GM20000 (cell line): ENCODE results near the gene ARRB1.
"Not testable (repeated sequence)": the region's sequence is repeated elsewhere in the genome, so short reads cannot be mapped to it uniquely, and the experiment has no call there.

ENCODE experiments used
- DNase-seq: peaks from one replicate; pipeline ENCODE4 v3.0.0; 2012; ENCODE audit warnings: low spot score
- TF ChIP-seq, protein P1 (sequence below): IDR thresholded peaks from 2 replicates; pipeline ENCODE4 v1.5.1; 2012; ENCODE audit warnings: mild to moderate bottlenecking, control low read depth; ENCODE audit errors: extremely low read depth, missing control alignments

ARRB1 gene

DNA sequence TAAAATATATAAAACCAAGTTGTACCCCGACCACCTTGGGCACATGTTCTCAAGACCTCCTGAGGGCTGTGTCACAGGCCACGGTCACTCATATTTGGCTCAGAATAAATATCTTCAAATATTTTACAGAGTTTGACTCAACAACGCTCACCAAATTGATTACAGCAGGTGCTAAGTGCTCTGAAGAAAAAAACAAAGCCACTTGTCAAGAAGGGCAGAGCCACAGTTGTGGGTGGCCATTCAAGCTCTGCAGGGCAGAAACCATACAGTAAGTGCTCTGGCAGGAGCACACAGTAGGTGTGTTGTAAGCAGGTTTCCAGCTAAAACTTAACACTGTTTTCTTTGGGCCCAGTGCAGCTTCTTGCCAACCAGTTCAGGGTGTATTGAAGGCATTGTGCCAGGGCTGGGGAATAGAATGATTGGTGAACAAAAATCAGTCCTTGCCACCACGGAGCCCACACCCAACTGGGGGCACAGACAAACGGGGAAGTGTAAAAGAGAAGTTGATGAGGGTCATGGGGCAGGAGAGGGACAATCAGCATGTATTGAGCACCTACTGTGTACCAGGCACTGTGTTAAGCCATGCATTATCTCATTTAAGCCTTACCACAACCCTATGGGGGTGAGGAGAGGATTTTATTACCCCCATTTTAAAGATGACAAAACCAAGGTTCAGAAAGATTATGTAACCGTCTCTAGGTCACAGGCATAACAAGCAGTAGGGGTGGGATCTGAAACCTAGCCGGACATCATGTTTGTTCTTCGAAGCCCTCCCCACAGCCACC is 18.2 kb downstream of the ARRB1 start:
- TF ChIP-seq, protein P1, sequence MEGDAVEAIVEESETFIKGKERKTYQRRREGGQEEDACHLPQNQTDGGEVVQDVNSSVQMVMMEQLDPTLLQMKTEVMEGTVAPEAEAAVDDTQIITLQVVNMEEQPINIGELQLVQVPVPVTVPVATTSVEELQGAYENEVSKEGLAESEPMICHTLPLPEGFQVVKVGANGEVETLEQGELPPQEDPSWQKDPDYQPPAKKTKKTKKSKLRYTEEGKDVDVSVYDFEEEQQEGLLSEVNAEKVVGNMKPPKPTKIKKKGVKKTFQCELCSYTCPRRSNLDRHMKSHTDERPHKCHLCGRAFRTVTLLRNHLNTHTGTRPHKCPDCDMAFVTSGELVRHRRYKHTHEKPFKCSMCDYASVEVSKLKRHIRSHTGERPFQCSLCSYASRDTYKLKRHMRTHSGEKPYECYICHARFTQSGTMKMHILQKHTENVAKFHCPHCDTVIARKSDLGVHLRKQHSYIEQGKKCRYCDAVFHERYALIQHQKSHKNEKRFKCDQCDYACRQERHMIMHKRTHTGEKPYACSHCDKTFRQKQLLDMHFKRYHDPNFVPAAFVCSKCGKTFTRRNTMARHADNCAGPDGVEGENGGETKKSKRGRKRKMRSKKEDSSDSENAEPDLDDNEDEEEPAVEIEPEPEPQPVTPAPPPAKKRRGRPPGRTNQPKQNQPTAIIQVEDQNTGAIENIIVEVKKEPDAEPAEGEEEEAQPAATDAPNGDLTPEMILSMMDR = no peak
- no peak for DNase-seq

DNA sequence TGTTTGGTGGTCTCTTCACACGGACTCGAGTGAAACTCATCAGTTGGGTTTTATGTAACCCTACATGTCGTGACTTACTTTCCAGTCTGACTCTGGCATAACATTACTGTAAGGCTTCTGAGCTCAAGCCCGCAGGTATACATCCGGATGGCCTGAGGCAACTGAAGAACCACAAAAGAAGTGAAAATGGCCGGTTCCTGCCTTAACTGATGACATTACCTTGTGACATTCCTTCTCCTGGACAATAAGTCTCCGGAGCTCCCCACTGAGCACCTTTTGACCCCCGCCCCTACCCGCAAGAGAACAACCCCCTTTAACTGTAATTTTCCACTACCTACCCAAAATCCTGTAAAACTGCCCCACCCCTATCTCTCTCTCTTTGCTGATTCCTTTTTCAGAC is 19.7 kb downstream of the ARRB1 start:
- not testable (repeated sequence) for DNase-seq

DNA sequence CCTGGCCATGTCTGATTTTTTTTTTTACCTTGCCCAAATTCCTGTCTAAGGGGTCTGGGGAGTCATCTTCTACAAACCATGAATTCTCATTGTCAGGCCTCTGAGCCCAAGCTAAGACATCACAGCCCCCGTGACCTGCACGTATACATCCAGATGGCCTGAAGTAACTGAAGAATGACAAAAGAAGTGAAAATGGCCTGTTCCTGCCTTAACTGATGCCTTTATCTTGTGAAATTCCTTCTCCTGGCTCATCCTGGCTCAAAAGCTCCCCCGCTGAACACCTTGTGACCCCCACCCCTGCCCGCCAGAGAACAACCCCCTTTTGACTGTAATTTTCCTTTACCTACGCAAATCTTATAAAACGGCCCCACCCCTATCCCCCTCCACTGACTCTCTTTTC is 20.2 kb downstream of the ARRB1 start:
- DNase-seq = not testable (repeated sequence)

DNA sequence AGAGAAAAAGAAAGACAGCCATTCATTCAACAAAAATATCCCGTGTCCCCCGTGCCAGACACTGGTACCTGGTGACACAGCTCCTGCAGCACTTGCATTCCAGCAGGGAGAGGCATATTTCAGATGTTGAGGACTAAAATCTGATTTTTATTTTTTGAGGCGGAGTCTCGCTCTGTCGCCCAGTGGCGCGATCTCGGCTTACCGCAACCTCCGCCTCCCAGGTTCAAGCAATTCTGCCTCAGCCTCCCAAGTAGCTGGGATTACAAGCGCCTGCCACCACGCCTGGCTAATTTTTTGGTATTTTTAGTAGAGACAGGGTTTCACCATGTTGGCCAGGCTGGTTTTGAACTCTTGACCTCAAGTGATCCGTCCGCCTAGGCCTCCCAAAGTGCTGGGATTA is 20.6 kb downstream of the ARRB1 start:
- DNase-seq = not testable (repeated sequence)

DNA sequence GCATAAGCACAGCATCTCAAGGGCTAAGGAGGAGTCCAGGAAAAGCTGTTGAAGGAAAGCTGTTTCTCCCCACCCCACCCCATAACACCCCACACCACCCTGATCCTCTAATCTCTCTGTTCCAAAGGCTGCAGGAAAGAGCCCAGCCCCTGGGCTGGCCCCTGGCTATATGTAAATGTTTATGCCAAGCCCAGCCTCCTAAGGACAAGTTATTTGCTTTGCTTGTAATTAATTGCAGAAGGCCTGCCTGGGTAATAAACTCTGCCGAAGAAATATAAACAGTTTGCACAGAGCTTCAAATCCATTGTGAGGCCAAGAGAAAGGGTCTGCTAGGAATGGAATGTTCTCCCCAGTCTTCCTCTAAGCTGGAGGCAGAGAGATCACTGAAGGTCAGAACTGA is 21.2 kb downstream of the ARRB1 start:
- TF ChIP-seq, protein P1 = no peak
- DNase-seq = no peak

DNA sequence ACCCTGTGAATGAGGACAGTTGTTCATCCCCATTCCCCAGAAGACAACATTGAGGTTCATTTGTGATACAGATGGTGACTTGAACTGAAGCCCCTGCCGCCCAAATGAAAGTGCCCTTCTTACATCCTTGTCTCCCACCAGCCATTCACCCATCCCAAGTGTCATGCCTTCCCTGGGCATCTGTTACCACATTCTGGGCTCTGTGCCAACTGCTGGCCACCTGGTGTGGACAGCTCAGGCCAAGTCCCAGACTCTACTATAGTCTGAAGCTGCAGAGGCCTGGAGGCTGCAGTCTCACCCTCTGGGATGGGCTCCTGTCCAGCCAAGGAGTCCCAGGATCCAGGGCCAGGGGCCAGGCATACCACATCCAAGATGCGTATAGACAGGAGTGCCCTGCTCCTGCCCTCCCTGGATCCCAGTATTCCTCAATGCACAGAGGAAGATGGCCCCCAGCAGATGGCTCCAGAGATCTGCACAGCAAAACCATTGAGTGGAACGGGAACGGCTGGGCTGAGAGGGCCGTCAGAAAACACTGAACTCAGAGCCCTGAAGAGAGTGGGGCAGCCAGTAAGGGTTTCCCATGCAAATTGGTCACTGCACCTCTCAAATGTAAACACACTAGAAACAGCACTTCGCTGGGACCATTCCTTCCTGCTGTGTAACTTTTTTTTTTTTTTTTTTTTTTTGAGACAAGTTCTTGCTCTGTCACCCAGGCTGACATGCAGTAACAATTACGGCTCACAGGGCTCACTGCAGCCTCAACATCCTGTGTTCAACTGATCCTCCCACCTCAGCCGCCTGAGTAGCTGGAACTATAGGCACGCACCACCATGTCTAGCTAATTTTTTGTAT is 22.8 kb downstream of the ARRB1 start:
- no peak for DNase-seq
- TF ChIP-seq, protein P1 = peak; percentile 35

DNA sequence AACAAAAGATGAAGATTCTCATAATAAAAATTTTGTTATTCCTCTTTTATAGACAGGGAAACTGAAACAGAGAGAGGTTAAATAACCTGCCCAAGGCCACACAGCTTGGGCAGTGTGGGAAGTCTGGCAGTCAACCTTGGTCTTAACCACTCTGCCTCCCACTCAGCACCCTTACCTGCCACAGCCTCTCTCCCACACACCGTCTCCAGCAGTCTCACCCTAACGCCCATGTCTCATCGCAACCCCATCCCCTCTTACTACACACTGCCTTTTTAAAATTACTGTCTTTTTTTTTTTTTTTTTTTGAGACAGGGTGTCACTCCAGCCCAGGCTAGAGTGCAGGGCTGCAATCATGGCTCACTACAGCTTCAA is 25.0 kb downstream of the ARRB1 start:
- no peak for DNase-seq
- TF ChIP-seq, protein P1 = no peak

DNA sequence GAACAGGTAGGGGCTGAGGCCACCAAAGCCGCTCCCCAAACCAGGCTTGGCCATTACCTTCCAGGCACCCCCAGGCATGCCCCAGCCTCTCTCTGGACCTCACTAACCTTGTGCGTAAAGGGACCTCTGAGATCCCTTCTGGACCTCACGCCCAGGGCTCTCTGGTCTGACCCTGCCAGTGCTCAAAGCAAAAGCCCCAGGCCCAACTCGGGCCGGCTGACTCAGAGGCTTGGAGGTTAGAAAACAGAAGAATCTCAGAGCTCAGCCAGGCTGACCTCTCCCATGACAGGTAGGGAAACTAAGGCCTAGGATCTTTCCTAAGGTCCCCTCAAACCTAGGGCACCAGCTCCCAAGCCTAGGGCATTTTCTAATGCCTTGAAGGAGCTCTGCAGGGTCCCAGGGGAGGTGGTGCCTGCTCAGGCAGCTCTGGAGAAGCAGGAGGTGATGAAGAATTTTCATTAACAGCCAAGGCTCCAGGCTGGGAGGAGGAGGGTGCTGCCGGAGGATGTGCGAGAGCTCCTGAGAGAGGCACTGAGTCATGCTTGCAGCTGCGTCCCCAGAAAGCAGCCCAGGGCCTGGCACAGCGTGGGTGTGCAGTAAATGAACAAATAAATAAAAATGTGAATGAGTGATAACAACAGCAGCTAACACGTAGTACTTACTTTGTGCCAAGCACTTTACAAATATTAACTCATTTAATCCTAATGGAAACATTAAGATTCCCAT is 25.6 kb downstream of the ARRB1 start:
- DNase-seq = no peak
- TF ChIP-seq, protein P1 = no peak

DNA sequence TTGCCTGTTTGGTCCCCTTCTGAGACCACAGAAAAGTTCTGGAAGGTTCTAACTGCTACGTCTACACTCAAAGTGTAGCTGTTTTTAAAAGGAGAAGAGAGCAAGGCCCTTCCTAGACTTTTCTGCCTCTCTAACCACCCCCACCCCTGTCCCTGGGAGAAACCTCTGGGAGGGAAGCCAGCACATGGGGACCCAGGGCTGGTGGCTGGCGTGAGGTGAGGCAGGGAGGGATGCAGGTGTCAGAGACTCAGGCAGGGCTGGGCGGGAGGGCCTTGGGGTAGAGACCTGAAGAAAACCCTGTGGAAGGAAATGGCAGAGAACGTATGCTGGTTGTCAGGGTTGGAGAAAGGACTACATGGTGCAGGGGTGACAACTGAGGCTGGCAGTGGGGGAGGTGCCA is 26.7 kb downstream of the ARRB1 start:
- TF ChIP-seq, protein P1 = no peak
- DNase-seq = no peak
